Fibroblast of skin of left biceps (primary cell): Measurements from ENCODE around the gene LDOC1.
"Not testable (repeated sequence)": the region's sequence is repeated elsewhere in the genome, so short reads cannot be mapped to it uniquely, and the experiment has no call there.

Source experiments
- DNase-seq, 2 experiments: peaks; one replicate each; pipeline ENCODE4 v3.0.0-alpha.2; 2013; ENCODE audit warnings: low read depth in 2 of 2

Gene LDOC1

DNA sequence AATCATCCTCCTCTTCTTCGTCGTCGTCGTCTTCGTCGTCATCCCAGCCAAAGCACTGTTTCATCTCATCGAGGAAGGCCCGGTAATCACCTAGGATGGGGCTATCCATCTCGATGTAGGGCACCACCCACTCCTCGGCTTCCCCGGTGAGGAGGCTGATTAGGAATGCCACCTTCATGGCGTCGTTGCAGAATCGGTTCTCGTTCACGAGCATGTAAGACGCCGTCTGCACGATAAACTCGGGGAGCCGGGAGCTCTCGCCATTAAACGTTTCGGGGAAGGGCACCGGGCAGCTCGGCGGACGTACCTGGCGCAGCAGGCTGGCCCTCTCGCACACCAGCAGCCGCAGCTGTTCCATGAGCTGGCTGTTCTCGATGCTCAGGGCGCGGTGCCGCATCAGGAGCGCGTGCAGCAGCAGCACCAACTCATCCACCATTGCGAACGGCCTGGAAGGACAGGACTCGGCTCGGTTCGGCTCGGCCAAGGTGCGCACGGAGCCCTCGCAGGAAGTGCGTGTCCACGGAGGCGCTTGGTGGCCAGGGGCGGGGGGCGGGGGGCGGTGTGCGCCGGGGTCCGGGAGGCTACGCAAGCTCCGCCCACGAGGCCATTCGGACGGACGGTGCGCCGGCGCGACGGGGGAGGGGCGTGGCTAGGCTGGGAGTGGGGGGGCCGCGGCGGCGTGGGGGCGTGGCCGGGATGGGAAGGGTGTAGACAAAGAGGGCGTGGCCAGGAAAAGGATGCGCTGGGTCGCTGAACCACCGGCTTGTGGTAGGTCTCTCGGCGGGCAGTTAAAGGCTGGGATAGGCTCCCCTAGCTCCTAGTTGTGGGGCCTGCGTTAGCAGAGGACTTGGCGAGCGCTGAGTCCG is at the start of gene LDOC1:
LDOC1 (minus strand) TSS at position 544 of the 866 bp plus-strand sequence; CDS start at position 436, 108 bp downstream.
- peak; percentile 47 for DNase-seq

DNA sequence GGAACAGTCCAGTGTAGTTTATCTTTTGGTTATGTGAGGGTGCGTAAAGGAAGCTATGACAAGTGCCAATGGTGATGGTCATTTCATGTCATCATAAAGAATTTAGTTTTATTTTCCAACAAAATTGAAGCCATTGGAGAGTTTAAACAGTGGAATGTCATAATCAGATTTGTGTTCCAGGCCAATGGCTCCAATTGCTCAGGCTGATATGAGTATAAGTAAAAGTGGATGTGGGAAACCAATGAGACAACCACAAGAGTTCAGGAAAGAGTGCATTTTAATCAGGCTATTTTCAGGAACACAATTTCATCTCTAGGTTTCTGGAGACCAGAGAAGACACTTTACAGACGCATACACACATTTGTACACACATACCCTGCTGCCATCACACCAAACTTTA is 44.7 kb upstream of the LDOC1 start:
- no peak for DNase-seq

DNA sequence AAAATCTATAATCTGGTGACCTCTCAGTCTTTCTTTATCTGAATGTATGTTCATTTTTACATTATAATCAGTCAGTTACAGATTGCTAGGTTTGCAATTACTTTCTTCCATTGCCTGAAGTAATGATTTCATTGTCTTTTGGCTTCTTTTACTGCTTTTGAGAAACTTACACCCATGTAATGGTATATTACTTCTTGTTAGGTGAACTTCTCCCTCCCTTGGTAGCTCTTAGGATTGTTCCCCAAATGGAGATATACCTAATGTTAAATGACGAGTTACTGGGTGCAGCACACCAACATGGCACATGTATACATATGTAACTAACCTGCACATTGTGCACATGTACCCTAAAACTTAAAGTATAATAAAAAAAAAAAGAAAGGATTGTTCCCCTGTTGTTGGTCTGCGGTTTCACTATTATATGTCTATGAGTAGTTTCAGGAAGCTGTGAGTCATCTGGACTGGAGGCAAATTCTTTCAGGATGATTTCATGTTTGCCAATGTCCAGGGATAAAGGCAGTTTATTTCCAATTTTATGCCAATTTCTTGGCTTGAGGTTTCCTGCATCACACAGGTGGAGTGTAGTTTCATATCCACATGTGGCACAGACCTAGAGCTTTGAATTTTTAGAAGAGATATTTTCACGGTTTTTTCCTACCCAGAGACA is 43.5 kb upstream of the LDOC1 start:
- peak; percentile 25 to 29 for DNase-seq

DNA sequence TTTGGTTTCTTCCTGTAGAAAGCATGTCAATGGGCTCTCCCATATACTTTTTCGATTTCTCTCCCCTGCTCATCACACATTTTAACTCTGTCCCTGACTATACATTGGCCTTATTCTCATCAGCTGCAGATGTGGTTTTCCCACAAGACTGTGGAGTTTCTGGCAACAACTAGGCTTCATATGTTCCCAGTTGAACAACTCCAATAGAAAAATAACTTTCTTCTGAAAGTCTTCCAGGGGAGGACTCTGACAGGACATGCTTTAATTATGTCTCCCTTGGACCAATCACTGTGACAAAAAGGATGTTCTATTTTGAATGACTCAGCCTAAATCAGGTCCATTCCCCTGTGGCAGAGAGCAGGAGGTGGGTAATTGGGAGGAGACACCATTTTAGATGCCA is 37.3 kb upstream of the LDOC1 start:
- peak in 1 of 2 experiments; percentile 5 for DNase-seq

DNA sequence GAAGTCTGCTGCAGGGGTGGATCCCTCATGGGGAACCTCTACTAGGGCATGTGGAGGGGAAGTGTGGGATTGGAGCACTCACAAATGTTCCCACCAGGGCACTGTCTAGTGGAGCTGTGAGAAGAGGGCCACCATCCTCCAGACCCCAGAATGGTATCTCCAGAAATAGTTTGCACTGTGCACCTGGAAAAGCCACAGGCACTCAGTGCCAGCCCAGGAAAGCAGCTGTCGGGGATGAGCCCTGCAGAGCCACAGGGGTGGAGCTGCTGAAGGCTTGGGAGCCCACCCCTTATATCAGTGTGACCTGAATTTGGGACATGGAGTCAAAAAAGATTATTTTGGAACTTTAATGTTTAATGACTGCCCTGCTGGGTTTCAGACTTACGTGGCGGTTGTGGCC is 25.0 kb upstream of the LDOC1 start:
- no peak for DNase-seq

DNA sequence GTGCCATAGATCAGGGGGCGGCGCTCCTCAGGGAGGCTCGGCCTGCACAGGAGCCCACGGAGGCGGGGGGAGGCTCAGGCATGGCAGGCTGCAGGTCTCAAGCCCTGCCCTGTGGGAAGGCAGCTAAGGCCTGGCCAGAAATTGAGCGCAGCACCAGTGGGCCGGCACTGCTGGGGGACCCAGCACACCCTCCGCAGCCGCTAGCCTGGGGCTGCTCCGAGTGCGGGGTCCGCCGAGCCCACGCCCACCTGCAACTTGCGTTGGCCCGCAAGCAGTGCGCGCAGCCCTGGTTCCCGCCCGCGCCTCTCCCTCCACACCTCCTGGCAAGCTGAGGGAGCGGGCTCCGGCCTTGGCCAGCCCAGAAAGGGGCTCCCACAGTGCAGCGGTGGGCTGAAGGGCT is 11.6 kb upstream of the LDOC1 start:
- DNase-seq, result not testable (repeated sequence)

DNA sequence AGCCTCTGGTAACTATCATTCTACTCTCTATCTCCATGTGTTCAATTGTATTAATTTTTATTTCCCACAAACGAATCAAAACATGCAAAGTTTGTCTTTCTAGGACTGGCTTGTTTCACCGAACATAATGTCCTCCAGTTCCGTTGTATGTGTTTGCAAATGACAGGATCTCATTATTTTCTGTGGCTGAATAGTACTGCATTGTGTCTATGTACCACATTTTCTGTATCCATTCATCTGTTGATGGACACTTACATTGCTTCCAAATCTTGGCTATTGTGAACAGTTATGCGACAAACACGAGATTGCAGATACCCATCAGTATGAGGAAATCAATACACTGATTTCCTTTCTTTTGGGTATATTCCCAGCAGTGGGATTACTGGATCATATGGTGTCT is 8.4 kb upstream of the LDOC1 start:
- no peak for DNase-seq

DNA sequence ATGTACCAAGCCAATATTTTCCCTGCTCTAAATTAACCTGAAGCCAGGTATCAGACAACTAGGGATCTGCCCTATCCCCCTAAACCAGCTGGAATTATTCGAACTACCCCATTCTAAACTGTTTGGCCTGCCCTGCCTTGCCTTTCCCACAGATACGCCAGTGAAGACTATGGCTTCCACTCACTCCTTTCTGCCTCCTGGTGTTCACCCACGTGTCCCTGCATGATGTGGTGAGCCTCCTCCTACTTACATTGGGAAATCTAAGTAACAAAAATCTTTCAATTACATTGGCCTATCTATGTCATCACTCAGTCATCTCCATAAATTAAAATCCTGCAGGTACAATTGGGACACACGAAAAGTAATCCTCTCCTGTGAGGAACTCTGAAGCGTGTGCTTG is 6.1 kb upstream of the LDOC1 start:
- DNase-seq, result no peak

DNA sequence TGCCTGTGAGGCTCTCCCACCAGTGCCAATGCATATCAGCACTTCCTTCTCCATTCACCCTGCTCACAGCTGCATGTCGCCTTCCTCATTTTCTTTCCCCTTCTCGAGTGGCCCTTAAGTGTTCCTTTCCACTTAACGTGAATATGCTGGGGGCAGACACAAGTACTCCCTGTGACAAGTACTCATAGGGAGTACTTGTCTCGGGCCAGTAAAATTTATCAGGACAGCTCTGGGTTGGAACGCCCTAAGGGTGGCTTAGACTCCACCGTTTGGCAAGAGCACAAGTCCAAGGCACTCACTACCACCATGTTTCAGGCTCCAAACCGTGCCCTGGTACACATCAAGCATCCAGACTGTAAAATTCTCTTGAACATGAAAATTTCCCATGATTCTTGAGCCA is 3.9 kb upstream of the LDOC1 start:
- DNase-seq, result no peak

DNA sequence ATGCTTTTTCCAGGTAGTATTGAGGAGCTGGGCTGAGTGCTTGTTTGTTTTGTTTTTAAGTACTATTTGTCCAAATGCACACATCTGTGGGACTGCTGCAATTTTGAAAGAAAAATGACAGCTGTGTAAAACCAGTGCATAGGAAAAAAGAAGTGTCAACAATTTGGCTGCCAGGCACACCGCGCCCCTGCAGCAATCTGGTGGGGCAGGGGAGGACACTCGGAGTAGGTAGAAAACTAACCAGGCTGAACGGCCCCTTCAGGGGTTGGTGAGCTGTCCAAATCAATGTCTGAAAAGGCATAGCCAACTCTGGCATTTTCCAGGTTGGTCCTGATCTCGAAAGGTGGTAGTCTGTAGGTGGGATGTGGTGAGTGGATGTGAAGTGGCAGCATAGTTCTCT is 1.1 kb downstream of the LDOC1 start:
- DNase-seq, result no peak

DNA sequence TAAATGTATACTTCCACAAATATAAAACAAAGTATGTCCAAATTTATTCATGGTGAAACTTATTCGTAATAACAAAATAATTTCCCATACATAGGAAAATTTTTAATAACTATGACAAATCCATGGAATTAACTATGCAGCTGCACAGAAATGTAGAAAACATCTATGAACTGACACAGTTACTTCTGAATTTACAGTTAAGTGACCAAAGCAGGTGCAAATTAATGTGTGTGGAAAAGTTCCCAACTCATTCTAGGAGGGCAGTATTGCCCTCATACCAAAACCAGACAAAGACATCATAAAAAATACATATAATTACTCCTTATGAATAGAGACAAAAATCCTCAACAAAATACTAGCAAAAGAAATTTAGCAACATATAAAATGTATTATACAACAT is 12.5 kb downstream of the LDOC1 start:
- DNase-seq, result no peak

DNA sequence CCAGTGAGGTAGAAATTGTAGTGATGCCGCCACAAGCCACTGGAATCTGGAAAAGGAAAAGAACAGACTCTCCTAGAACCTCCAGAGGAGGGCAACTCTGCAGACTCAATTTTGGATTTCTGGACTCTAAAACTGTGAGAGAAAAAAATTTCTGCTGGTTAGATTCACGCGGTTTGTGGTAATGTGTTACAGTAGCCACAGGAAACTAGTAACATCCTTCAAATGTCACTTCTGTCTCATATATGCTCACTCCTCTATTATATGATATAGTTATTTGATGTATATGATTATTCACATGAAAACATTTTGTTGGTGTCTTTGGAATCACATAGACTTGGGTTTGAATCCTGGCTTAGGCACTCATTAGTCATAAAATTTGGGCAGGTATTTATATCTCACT is 18.8 kb downstream of the LDOC1 start:
- DNase-seq, result no peak

DNA sequence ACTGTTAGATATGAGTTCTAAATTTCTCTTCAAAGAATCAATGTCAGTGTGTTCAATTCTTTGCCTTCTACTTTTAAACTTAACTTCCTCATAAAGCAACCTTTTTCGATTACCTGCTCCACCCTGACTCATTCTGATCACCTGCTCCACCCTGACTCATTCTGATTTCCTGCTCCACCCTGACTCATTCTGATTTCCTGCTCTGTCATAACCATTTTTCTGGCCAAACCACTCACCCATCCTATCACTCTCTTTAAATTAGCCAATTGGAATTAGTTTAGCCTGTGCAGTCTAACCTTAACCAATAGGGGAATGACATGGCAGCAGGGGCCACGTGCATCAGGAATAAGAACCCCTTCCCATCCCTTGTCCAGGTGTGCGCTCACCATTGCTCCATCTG is 21.7 kb downstream of the LDOC1 start:
- not testable (repeated sequence) for DNase-seq

DNA sequence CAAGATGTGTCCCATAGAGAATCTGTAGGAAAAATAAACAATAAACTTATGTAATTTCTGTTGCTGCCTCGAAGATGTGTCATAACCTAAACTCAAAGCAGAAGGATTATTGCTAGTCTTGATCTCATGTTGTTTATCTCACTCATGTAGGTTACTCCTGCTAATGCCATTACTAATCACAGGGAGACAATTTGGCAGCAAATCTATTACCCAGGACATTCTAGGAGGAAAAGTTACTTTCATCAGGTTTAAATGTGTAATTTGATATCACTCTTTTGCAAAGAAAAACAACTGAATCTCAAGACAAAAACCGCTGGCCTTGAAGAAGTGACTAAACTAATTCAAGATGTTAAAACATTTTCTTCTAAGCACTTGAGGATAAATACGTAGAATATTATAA is 34.0 kb downstream of the LDOC1 start:
- DNase-seq, result no peak

DNA sequence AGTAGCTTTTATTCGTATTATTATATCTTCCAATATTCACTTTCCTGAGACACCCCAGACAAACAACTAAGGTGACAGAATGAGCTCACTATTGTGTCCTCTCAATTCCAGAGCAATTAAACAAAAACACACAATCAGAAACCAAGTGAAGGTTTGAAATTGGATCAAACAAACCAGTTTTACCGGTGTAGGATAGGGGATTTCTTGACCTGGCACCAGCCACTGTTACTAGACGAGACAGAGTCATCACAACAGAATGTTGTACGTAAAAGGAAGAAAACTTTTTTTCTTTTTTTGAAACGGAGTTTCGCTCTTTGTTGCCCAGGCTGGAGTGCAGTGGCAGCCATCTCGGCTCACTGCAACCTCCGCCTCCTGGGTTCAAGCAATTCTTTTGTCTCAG is 43.7 kb downstream of the LDOC1 start:
- DNase-seq, result no peak

DNA sequence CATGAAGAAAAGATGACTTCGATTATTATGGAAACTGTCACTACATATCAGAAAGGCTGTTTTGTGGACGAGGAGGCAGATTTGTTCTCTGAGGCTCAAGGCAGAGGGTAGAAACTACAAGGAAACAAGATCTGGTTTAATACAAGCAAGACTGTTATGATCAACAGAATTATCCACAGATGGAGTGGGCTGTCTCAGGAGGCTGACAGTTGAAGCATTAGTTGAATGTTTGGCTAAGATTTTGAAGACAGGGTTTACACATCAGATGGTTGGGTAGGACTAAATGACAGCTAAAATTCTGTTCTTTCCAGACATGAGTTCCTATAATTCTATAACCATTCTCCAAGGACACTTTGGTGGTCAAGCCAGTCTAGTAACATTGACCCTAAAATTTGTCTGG is 49.8 kb downstream of the LDOC1 start:
- no peak for DNase-seq
